Measurements from ENCODE around the gene RPS6KA5. TPM values are rescaled to one million over a fixed set of nuclear protein-coding genes. Genes with fewer than 3 reads are reported as not detected.
"Not testable (repeated sequence)": the region's sequence is repeated elsewhere in the genome, so short reads cannot be mapped to it uniquely, and the experiment has no call there.

RPS6KA5 gene
- total RNA-seq, 1 donor = 0.86 TPM

GRCh38 chr14:90956273-90956672 is 104.2 kb downstream of the RPS6KA5 start:
- TF ChIP-seq CTCF (IDR thresholded peaks at IDR 0.05; ENCODE audit: insufficient read depth, low read depth, low read length) = no peak
- DNase-seq (ENCODE audit: low read depth) = no peak
- H3K4me3 ChIP-seq (ENCODE audit: low read depth, low read length) = no peak overlapping the region

- not testable (repeated sequence) for H3K4me3 ChIP-seq (ENCODE audit: low read depth, low read length); DNase-seq (ENCODE audit: low read depth)
These were observed 106.8 kb downstream of the RPS6KA5 start for GRCh38 chr14:90953643-90954042.

- TF ChIP-seq CTCF (IDR thresholded peaks at IDR 0.05; ENCODE audit: insufficient read depth, low read depth, low read length) = no peak
- no peak overlapping the region for H3K4me3 ChIP-seq (ENCODE audit: low read depth, low read length)
- no peak for DNase-seq (ENCODE audit: low read depth)
These were observed 117.1 kb downstream of the RPS6KA5 start for GRCh38 chr14:90943367-90943766.

GRCh38 chr14:90942511-90942910 is 117.9 kb downstream of the RPS6KA5 start:
- DNase-seq (ENCODE audit: low read depth) = no peak
- TF ChIP-seq CTCF (IDR thresholded peaks at IDR 0.05; ENCODE audit: insufficient read depth, low read depth, low read length) = no peak

GRCh38 chr14:90941706-90942105 is 118.7 kb downstream of the RPS6KA5 start:
- DNase-seq (ENCODE audit: low read depth) = no peak
- no peak overlapping the region for H3K4me3 ChIP-seq (ENCODE audit: low read depth, low read length)
- TF ChIP-seq CTCF (IDR thresholded peaks at IDR 0.05; ENCODE audit: insufficient read depth, low read depth, low read length) = no peak

More at GRCh38 chr14:90942511-90942910, 117.9 kb downstream of the RPS6KA5 start:
- H3K4me3 ChIP-seq (ENCODE audit: low read depth, low read length) = no peak overlapping the region

- no peak for DNase-seq (ENCODE audit: low read depth)
- H3K4me3 ChIP-seq (ENCODE audit: low read depth, low read length) = no peak overlapping the region
- no peak for TF ChIP-seq CTCF (IDR thresholded peaks at IDR 0.05; ENCODE audit: insufficient read depth, low read depth, low read length)
These were observed 120.0 kb downstream of the RPS6KA5 start for GRCh38 chr14:90940318-90940962.

- DNase-seq (ENCODE audit: low read depth); H3K4me3 ChIP-seq (ENCODE audit: low read depth, low read length): not testable (repeated sequence)
These were observed 121.1 kb downstream of the RPS6KA5 start for GRCh38 chr14:90939252-90939795.

- no peak for TF ChIP-seq CTCF (IDR thresholded peaks at IDR 0.05; ENCODE audit: insufficient read depth, low read depth, low read length)
- DNase-seq (ENCODE audit: low read depth) = no peak
- H3K4me3 ChIP-seq (ENCODE audit: low read depth, low read length) = no peak overlapping the region
These were observed 121.8 kb downstream of the RPS6KA5 start for GRCh38 chr14:90938615-90939014.
